OCI-LY1 (cell line): ENCODE measurements around the gene CENPT.
A peak's percentile ranks its signal among the peaks of the same experiment; 100 is the strongest.

ENCODE experiments used
- H2AFZ ChIP-seq: fragments of 200-600 bp; sonication (generic), shearing (Covaris generic); 2 replicates; pipeline ENCODE4 v1.6.0; 2014; ENCODE audit warnings: antibody characterized with exemption, mild to moderate bottlenecking, low read length
- H3F3A ChIP-seq: fragments of 200-600 bp; sonication (generic), shearing (Covaris generic); 2 replicates; pipeline ENCODE4 v1.6.0; 2014; ENCODE audit warnings: mild to moderate bottlenecking, antibody characterized with exemption, low read length, moderate library complexity; ENCODE audit not compliant: insufficient read depth
- H3K27ac ChIP-seq: fragments of 200-600 bp; sonication (generic); 2 replicates; pipeline ENCODE4 v1.5.1; 2014; ENCODE audit warnings: low read length, mixed run types, mild to moderate bottlenecking, low read depth; ENCODE audit not compliant: poor library complexity, severe bottlenecking
- H3K27me3 ChIP-seq: fragments of 200-600 bp; sonication (generic); 2 replicates; pipeline ENCODE4 v1.6.0; 2014; ENCODE audit warnings: antibody characterized with exemption, mild to moderate bottlenecking, low read length, moderate library complexity; ENCODE audit not compliant: insufficient read depth
- H3K36me3 ChIP-seq: fragments of 200-600 bp; sonication (generic); 2 replicates; pipeline ENCODE4 v1.6.1; 2014; ENCODE audit warnings: mild to moderate bottlenecking, antibody characterized with exemption, low read length, moderate library complexity, mixed read lengths; ENCODE audit not compliant: insufficient read depth
- H3K4me1 ChIP-seq: fragments of 200-600 bp; sonication (generic); 2 replicates; pipeline ENCODE4 v1.5.1; 2014; ENCODE audit warnings: mild to moderate bottlenecking, low read length, moderate library complexity; ENCODE audit not compliant: insufficient read depth, severe bottlenecking
- H3K4me2 ChIP-seq: fragments of 200-600 bp; sonication (generic), shearing (Covaris generic); 2 replicates; pipeline ENCODE4 v1.6.1; 2014; ENCODE audit warnings: low read length
- H3K4me3 ChIP-seq: fragments of 200-600 bp; sonication (generic); 2 replicates; pipeline ENCODE4 v1.5.1; 2014; ENCODE audit warnings: low read length, low read depth, mild to moderate bottlenecking, mixed read lengths; ENCODE audit not compliant: poor library complexity, severe bottlenecking
- H3K79me2 ChIP-seq: fragments of 200-600 bp; shearing (Covaris generic); 2 replicates; pipeline ENCODE4 v1.6.1; 2016; ENCODE audit warnings: mixed run types, low read length, mixed read lengths; ENCODE audit not compliant: insufficient read depth
- H3K9ac ChIP-seq: fragments of 200-600 bp; sonication (generic), shearing (Covaris generic); 2 replicates; pipeline ENCODE4 v1.6.1; 2014; ENCODE audit warnings: mild to moderate bottlenecking, low read length, mixed read lengths
- H3K9me2 ChIP-seq: fragments of 200-600 bp; sonication (generic), shearing (Covaris generic); 2 replicates; pipeline ENCODE4 v1.6.1; 2014; ENCODE audit warnings: low read depth, mild to moderate bottlenecking, low read length, mixed read lengths
- H3K9me3 ChIP-seq: fragments of 200-600 bp; shearing (Covaris generic); 2 replicates; pipeline ENCODE4 v1.6.1; 2014; ENCODE audit warnings: low read length, mixed read lengths
- H4K20me1 ChIP-seq: fragments of 200-600 bp; sonication (generic), shearing (Covaris generic); 2 replicates; pipeline ENCODE4 v1.6.0; 2016; ENCODE audit warnings: mild to moderate bottlenecking, low read length; ENCODE audit not compliant: insufficient read depth
- EZH2 ChIP-seq: fragments of 200-600 bp; sonication (generic), shearing (Covaris generic); IDR thresholded peaks from 2 replicates; pipeline ENCODE4 v1.8.0; 2017; ENCODE audit warnings: borderline replicate concordance, mixed run types, mild to moderate bottlenecking, antibody characterized with exemption, low read length, moderate library complexity, mixed read lengths
- TF ChIP-seq, protein P1 (sequence below): fragments of 200-600 bp; sonication (generic), shearing (Covaris generic); IDR thresholded peaks from 2 replicates; pipeline ENCODE4 v1.5.1; 2017; ENCODE audit warnings: mild to moderate bottlenecking, antibody characterized with exemption, low read length, moderate library complexity, mixed read lengths

The CENPT gene

DNA sequence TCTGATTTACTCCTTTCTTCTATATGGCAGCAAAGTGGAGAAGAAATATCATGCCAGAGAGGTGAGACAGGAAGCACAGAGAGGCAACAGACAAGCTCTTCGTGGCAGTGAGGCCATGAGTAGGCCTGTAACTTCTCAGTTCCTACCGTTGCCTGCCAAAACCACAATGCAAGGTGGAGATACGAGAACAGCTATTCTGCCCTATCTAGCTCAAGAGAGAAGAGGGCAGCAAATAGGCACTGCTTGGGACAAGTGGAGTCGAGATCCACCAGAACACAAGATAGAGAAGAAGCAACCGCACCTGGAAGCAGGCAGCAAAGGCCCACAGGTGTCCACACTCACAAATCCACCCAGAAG is 66.0 kb downstream of the CENPT start:
- no peak for TF ChIP-seq EZH2
- TF ChIP-seq, protein P1, sequence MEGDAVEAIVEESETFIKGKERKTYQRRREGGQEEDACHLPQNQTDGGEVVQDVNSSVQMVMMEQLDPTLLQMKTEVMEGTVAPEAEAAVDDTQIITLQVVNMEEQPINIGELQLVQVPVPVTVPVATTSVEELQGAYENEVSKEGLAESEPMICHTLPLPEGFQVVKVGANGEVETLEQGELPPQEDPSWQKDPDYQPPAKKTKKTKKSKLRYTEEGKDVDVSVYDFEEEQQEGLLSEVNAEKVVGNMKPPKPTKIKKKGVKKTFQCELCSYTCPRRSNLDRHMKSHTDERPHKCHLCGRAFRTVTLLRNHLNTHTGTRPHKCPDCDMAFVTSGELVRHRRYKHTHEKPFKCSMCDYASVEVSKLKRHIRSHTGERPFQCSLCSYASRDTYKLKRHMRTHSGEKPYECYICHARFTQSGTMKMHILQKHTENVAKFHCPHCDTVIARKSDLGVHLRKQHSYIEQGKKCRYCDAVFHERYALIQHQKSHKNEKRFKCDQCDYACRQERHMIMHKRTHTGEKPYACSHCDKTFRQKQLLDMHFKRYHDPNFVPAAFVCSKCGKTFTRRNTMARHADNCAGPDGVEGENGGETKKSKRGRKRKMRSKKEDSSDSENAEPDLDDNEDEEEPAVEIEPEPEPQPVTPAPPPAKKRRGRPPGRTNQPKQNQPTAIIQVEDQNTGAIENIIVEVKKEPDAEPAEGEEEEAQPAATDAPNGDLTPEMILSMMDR: no peak
- peak overlapping the region; percentile 35 for H3K27ac ChIP-seq
- H3F3A ChIP-seq: no peaks in the 10 kb centered on the region
- no peaks in the 10 kb centered on the region for H3K9me3 ChIP-seq
- H3K4me1 ChIP-seq: peaks cover 14% of the 10 kb centered on the region
- no peak overlapping the region for H3K4me3 ChIP-seq
- H3K9ac ChIP-seq: no peak overlapping the region
- no peaks in the 10 kb centered on the region; the same call in 1 of the 2 replicates for H3K79me2 ChIP-seq
- H3K27me3 ChIP-seq: no peaks in the 10 kb centered on the region
- no peak overlapping the region for H3K4me2 ChIP-seq
- H3K36me3 ChIP-seq: no peaks in the 10 kb centered on the region; the same call in 1 of the 2 replicates
- no peaks in the 10 kb centered on the region for H4K20me1 ChIP-seq
- no peaks in the 10 kb centered on the region for H3K9me2 ChIP-seq
- no peak overlapping the region for H2AFZ ChIP-seq

DNA sequence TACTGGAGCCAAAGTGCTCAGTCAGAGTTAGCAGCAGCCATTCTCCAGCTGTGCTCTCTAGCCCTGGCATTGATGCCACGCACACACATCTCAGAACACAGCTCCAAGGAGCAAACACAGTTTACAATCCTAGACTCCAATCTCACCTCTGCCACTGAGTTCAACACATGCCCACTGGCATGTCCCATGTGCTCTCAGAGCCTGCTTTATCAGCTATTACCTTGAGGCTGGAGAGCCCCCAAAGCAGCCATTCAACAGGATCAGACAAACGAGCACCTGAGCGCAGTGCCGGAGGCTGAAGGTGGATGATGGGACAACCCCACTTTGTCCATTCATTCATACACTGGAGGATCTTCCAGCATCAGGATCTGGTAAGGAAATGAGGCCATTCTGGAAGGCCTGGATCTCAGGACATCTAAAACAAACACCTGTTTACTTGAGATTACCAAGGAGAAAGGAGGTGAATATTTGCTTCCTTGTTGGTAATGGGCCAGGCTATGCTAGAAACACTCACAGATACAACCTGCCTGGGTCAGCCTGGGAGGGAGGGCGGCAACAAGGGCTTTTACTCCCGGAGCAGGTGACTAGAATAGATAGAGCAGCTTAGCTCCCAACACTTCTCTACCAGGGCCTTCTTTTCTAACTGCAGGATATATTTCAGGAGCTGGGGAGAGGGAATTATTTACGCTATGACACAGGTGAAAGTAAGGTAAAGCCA is 66.5 kb downstream of the CENPT start:
- no peaks in the 10 kb centered on the region for H3F3A ChIP-seq
- H4K20me1 ChIP-seq: no peaks in the 10 kb centered on the region
- peaks cover 12% of the 10 kb centered on the region for H3K4me1 ChIP-seq
- no peak overlapping the region for H3K9ac ChIP-seq
- H3K79me2 ChIP-seq: no peaks in the 10 kb centered on the region; the same call in 1 of the 2 replicates
- H3K4me3 ChIP-seq: no peak overlapping the region
- no peaks in the 10 kb centered on the region for H3K9me3 ChIP-seq
- no peaks in the 10 kb centered on the region for H3K27me3 ChIP-seq
- peak overlapping the region; percentile 35 for H3K27ac ChIP-seq
- no peaks in the 10 kb centered on the region; the same call in 1 of the 2 replicates for H3K36me3 ChIP-seq
- no peaks in the 10 kb centered on the region for H3K9me2 ChIP-seq
- H3K4me2 ChIP-seq: no peak overlapping the region
- TF ChIP-seq EZH2: no peak
- TF ChIP-seq, protein P1: no peak
- H2AFZ ChIP-seq: no peak overlapping the region

DNA sequence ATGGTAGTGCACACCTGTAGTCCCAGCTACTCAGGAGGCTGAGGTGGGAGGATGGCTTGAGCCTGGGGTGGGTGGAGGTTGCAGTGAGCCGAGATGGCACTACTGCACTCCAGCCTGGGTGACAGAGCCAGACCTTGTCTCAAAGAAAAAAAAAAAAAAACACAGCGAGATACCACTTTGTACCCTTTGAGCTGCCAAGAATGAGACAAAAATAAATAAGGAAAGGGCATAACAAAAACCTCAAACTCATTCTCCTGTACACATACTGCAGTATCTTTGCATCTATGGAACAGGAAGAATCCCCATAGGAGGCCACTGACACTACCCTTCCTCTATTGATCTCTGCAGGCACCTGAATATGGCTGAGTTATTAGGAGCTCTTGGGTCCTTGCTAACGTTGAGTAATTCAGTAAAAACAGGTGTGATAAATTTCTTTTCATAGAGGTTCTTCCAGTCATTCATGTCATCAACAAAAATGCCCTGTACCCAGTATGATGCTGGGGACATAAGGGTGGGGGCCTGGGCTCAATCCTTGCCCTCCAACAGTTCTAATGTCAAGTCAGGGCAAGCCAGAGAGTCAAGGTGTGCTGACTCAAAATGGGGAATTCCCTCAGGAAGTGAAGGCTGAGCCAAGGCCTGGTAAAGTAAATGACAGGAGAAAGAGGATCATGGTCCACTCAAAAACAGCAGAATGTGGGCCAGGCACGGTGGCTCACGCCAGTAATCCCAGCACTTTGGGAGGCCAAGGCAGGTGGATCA is 68.1 kb downstream of the CENPT start:
- Histone ChIP-seq H3K4me1 (peaks cover 12% of the 10 kb centered on the region), H3F3A (no peaks in the 10 kb centered on the region), H4K20me1 (no peaks in the 10 kb centered on the region), H2AFZ (no peak overlapping the region), H3K27ac (no peak overlapping the region), H3K4me2 (no peak overlapping the region), H3K9me3 (no peaks in the 10 kb centered on the region), H3K9me2 (no peaks in the 10 kb centered on the region), H3K4me3 (no peak overlapping the region), H3K79me2 (no peaks in the 10 kb centered on the region; the same call in 1 of the 2 replicates), H3K36me3 (peaks cover 1% of the 10 kb centered on the region; the same call in 1 of the 2 replicates), H3K27me3 (no peaks in the 10 kb centered on the region), H3K9ac (no peak overlapping the region)
- TF ChIP-seq, protein P1: no peak
- TF ChIP-seq EZH2: no peak
